VCaP (cell line): ENCODE results near the gene RHOC.

Experiments
- H3K27ac ChIP-seq: fragments of 450-650 bp; 2 replicates; pipeline ENCODE4 v1.5.1; 2017
- CTCF ChIP-seq: fragments of 450-650 bp; conservative IDR thresholded peaks from 2 replicates; pipeline ENCODE4 v1.5.1; 2017; ENCODE audit warnings: mild to moderate bottlenecking, moderate library complexity

RHOC gene

GRCh38 chr1:112702420-112703261, 4.3 kb downstream of the RHOC start:
- H3K27ac ChIP-seq = no peak overlapping the region

GRCh38 chr1:112702067-112702395, 4.9 kb downstream of the RHOC start:
- TF ChIP-seq CTCF = no peak
- no peak overlapping the region for H3K27ac ChIP-seq

More at GRCh38 chr1:112702420-112703261, 4.3 kb downstream of the RHOC start:
- no peak for TF ChIP-seq CTCF

- peak overlapping the region; percentile 66 for H3K27ac ChIP-seq
- TF ChIP-seq CTCF = no peak
These were observed 5.5 kb downstream of the RHOC start for GRCh38 chr1:112701227-112702066.

- peak overlapping the region; percentile 66 for H3K27ac ChIP-seq
- no peak for TF ChIP-seq CTCF
These were observed 6.4 kb downstream of the RHOC start for GRCh38 chr1:112700290-112701226.

GRCh38 chr1:112699425-112700144, 7.3 kb downstream of the RHOC start:
- no peak for TF ChIP-seq CTCF
- peak overlapping the region; percentile 66 for H3K27ac ChIP-seq

- peak overlapping the region; percentile 66 for H3K27ac ChIP-seq
- TF ChIP-seq CTCF = no peak
These were observed 8.3 kb downstream of the RHOC start for GRCh38 chr1:112698366-112699310.
